DMS53 (cell line): ENCODE data around the gene SHROOM3.

Source experiments
- DNase-seq: peaks from one replicate; lab custom pipeline; 2025; lab: John Stamatoyannopoulos, UW

SHROOM3 gene

GRCh38 chr4:76494243-76494642 lies 59.2 kb downstream of the SHROOM3 start:
- DNase-seq: no peak

GRCh38 chr4:76494871-76495590 lies 60.0 kb downstream of the SHROOM3 start:
- DNase-seq: no peak

GRCh38 chr4:76498550-76498949 lies 63.5 kb downstream of the SHROOM3 start:
- peak; percentile 30 for DNase-seq

GRCh38 chr4:76499461-76499860 lies 64.4 kb downstream of the SHROOM3 start:
- no peak for DNase-seq

GRCh38 chr4:76502886-76503285 lies 67.9 kb downstream of the SHROOM3 start:
- DNase-seq: no peak

GRCh38 chr4:76504613-76505465 lies 69.8 kb downstream of the SHROOM3 start:
- peak; percentile 64 for DNase-seq

GRCh38 chr4:76511947-76512346 lies 76.9 kb downstream of the SHROOM3 start:
- no peak for DNase-seq

- DNase-seq: no peak
These were observed 78.5 kb downstream of the SHROOM3 start for GRCh38 chr4:76513482-76513881.

GRCh38 chr4:76514087-76514486 lies 79.1 kb downstream of the SHROOM3 start:
- no peak for DNase-seq

- DNase-seq: no peak
These were observed 81.2 kb downstream of the SHROOM3 start for GRCh38 chr4:76515975-76516843.

- no peak for DNase-seq
These were observed 83.2 kb downstream of the SHROOM3 start for GRCh38 chr4:76518241-76518640.

GRCh38 chr4:76523593-76523992 lies 88.6 kb downstream of the SHROOM3 start:
- no peak for DNase-seq

- no peak for DNase-seq
These were observed 90.7 kb downstream of the SHROOM3 start for GRCh38 chr4:76525751-76526150.

- DNase-seq: peak; percentile 78
These were observed 91.6 kb downstream of the SHROOM3 start for GRCh38 chr4:76526585-76526990.

GRCh38 chr4:76527666-76528065 lies 92.6 kb downstream of the SHROOM3 start:
- no peak for DNase-seq

- no peak for DNase-seq
These were observed 96.6 kb downstream of the SHROOM3 start for GRCh38 chr4:76531597-76531996.

- DNase-seq: peak; percentile 6
These were observed 97.8 kb downstream of the SHROOM3 start for GRCh38 chr4:76532805-76533204.

- no peak for DNase-seq
These were observed 98.3 kb downstream of the SHROOM3 start for GRCh38 chr4:76533314-76533713.

GRCh38 chr4:76535603-76536372 lies 100.8 kb downstream of the SHROOM3 start:
- no peak for DNase-seq

GRCh38 chr4:76536373-76536689 lies 101.3 kb downstream of the SHROOM3 start:
- no peak for DNase-seq

GRCh38 chr4:76538296-76538695 lies 103.3 kb downstream of the SHROOM3 start:
- DNase-seq: no peak

GRCh38 chr4:76539979-76540378 lies 105.0 kb downstream of the SHROOM3 start:
- DNase-seq: no peak
